ENCODE results near the gene REXO4. TPM values are rescaled to one million over a fixed set of nuclear protein-coding genes. Genes with fewer than 3 reads are reported as not detected.

Gene REXO4
- total RNA-seq, 1 donor from 2014 or later = 14.6 TPM

DNA sequence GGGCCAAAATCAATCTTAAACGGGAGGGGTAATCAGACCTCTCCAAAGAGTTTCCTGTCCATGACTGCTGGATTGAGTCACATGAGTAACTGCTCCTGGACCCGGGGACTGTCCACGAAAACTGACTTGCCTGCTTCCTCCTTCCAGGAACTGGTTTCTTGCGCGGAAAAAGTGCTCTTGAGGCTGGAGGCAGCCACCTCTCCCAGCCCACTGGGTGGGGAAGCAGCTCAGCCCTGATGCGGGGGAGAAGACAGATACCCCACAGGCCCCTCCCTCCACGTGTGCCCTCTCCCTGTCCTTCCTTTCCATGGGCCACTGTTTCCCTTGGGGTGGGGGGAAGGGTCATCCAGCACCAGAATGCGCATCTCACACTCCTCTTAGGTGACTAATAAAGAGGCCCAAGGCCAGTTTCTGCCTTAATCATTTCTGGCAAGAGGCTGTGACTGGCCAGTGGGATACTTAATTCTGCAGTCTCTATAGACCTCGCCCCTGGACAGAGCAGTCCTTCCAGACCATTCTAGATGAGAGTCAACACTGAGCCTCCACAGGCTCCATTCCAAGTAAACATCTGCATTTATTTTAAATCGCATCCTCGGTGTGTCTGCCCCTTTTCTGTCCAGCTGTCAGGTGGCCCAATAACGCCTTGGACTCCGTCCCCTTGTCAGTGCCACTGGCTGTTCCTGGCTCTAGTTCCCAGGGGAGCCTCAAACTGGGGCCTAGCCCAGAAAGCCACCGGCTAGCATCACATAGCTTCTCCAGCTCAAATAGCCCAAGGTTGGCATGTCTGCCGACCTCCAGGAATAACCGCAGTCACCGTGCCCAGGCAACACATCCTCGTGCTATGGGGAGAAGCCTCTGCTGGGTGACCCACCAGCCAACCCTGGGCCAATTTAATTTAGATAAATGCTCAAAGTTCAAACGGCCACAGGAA lies 12.0 kb downstream of the REXO4 start:
- no peaks in the 10 kb centered on the region for H3K27me3 ChIP-seq (ENCODE audit: control insufficient read depth in 3 of 3, insufficient read depth in 3 of 3, low read length in 3 of 3)
- H3K4me3 ChIP-seq (ENCODE audit: low read length in 3 of 3) = no peak overlapping the region
- peak overlapping the region; percentile 74 for H3K27ac ChIP-seq (ENCODE audit: low read depth, low read length)
- H3K36me3 ChIP-seq (ENCODE audit: control insufficient read depth in 3 of 3, insufficient read depth in 3 of 3, low read length in 3 of 3) = peaks cover 30 to 41% (median 36%) of the 10 kb centered on the region in 3 donors
- peak overlapping the region in 1 of 3 donors; percentile 16 for H3K9ac ChIP-seq (ENCODE audit: low read depth in 1 of 3, low read length in 3 of 3)
- no peaks in the 10 kb centered on the region for H3K9me3 ChIP-seq (ENCODE audit: control insufficient read depth in 3 of 3, low read length in 3 of 3)
- H3K4me1 ChIP-seq (ENCODE audit: control insufficient read depth in 3 of 3, insufficient read depth in 3 of 3, low read length in 3 of 3) = peaks cover 19 to 33% (median 21%) of the 10 kb centered on the region in 3 donors

DNA sequence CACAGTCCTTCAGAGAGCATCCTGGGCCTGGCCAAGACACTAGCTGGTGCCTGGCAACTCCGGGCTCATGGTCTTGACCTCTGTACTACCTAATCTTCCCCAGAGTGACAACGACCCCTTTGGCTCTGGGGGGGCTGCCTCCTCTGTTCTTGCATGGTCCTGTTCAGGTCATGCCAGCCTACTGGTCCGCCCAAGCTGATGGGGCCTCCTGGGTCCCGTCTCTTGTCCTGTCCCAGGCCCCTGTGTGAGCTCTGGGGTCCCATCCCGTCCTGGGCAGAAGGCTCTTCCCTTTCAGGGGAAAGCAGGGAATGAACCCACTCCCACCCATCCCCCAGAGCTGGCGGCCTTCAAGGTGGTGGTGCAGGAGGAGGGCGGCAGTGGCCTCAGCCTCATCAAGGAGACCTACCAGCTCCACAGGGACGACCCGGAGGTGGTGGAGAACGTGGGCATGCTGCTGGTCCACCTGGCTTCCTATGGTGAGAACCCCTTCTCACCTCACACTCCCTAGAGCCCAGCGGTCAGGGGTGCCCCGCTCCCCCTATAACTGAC lies 13.3 kb downstream of the REXO4 start:
- Histone ChIP-seq H3K9ac (ENCODE audit: low read depth in 1 of 3, low read length in 3 of 3) (no peak overlapping the region), H3K4me3 (ENCODE audit: low read length in 3 of 3) (no peak overlapping the region), H3K36me3 (ENCODE audit: control insufficient read depth in 3 of 3, insufficient read depth in 3 of 3, low read length in 3 of 3) (peaks cover 24 to 35% (median 24%) of the 10 kb centered on the region in 3 donors), H3K27ac (ENCODE audit: low read depth, low read length) (no peak overlapping the region), H3K4me1 (ENCODE audit: control insufficient read depth in 3 of 3, insufficient read depth in 3 of 3, low read length in 3 of 3) (peaks cover 19 to 33% (median 21%) of the 10 kb centered on the region in 3 donors), H3K9me3 (ENCODE audit: control insufficient read depth in 3 of 3, low read length in 3 of 3) (no peaks in the 10 kb centered on the region), H3K27me3 (ENCODE audit: control insufficient read depth in 3 of 3, insufficient read depth in 3 of 3, low read length in 3 of 3) (no peaks in the 10 kb centered on the region)

DNA sequence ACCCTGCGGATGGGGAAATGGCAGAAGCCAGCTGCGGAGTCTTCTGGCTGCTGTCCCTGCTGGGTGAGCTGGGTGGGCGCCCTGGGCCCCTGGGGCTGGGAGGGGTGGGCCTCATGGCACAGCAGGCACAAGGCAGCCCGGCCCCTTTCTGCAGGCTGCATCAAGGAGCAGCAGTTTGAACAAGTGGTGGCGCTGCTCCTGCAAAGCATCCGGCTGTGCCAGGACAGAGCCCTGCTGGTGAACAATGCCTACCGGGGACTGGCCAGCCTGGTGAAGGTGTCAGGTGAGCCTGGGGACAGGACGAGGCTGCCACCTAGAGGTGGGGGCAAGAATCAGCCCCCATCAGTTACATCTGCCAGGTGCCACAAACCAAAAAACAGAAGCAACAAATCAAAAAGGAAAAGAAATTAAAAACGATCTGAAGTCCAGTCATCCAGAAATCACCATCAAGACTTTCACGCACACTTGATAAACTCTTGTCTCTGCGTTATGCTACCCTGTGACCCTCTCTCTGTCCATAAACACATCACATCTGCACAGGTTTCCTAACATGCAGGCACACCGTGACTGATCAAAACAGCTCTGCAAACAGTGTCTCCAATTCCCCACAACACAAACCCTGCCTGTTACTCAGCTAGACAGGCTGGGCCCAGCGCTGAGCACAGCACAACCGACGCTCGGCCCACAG lies 13.9 kb downstream of the REXO4 start:
- H3K9me3 ChIP-seq (ENCODE audit: control insufficient read depth in 3 of 3, low read length in 3 of 3) = no peaks in the 10 kb centered on the region
- peaks cover 24 to 34% (median 24%) of the 10 kb centered on the region in 3 donors for H3K36me3 ChIP-seq (ENCODE audit: control insufficient read depth in 3 of 3, insufficient read depth in 3 of 3, low read length in 3 of 3)

DNA sequence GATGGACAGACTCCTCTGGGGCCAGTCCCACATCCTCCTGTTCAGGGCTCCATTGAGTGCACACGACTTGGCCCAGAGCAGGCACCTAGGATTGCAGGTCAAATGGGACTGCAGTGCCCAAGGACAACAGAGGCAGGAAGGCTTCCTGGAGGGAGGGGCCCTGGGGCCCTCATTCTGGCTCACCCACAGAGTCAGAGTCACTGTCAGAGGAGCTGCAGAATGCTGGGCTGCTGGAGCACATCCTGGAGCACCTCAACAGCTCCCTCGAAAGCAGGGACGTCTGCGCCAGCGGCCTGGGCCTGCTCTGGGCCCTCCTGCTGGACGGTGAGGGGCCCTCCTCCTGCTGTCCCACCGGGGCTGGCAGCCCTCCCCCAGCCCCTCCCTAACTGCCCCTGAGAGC lies 15.1 kb downstream of the REXO4 start:
- Histone ChIP-seq H3K4me1 (ENCODE audit: control insufficient read depth in 3 of 3, insufficient read depth in 3 of 3, low read length in 3 of 3) (peaks cover 19 to 33% (median 21%) of the 10 kb centered on the region in 3 donors), H3K27ac (ENCODE audit: low read depth, low read length) (no peak overlapping the region), H3K9me3 (ENCODE audit: control insufficient read depth in 3 of 3, low read length in 3 of 3) (no peaks in the 10 kb centered on the region), H3K36me3 (ENCODE audit: control insufficient read depth in 3 of 3, insufficient read depth in 3 of 3, low read length in 3 of 3) (peaks cover 18 to 27% (median 20%) of the 10 kb centered on the region in 3 donors), H3K4me3 (ENCODE audit: low read length in 3 of 3) (no peak overlapping the region), H3K9ac (ENCODE audit: low read depth in 1 of 3, low read length in 3 of 3) (no peak overlapping the region), H3K27me3 (ENCODE audit: control insufficient read depth in 3 of 3, insufficient read depth in 3 of 3, low read length in 3 of 3) (peaks cover 0 to 4% (median 3%) of the 10 kb centered on the region in 3 donors)

More for the DNA sequence above, 13.9 kb downstream of the REXO4 start:
- Histone ChIP-seq H3K27ac (ENCODE audit: low read depth, low read length) (no peak overlapping the region), H3K9ac (ENCODE audit: low read depth in 1 of 3, low read length in 3 of 3) (no peak overlapping the region), H3K4me3 (ENCODE audit: low read length in 3 of 3) (no peak overlapping the region), H3K27me3 (ENCODE audit: control insufficient read depth in 3 of 3, insufficient read depth in 3 of 3, low read length in 3 of 3) (no peaks in the 10 kb centered on the region), H3K4me1 (ENCODE audit: control insufficient read depth in 3 of 3, insufficient read depth in 3 of 3, low read length in 3 of 3) (peaks cover 19 to 33% (median 21%) of the 10 kb centered on the region in 3 donors)

DNA sequence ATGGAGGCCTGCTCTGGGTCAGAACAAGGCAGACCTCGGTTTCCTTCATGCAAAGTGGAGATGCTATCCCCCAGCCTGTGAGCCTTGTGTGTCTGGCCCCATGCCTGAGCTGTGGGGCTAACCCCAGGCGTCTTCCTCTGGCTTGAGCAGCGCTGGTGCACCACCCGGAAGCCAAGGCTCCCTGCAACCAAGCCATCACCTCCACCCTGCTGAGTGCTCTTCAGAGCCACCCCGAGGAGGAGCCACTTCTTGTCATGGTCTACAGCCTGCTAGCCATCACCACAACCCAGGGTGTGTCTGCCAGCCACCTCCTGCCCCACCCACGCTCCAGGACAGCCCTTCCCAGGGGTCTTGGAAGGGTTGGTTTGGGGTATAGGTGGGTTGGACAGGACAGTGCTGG lies 16.2 kb downstream of the REXO4 start:
- H3K27ac ChIP-seq (ENCODE audit: low read depth, low read length) = no peak overlapping the region
- peaks cover 10 to 16% (median 12%) of the 10 kb centered on the region in 3 donors for H3K36me3 ChIP-seq (ENCODE audit: control insufficient read depth in 3 of 3, insufficient read depth in 3 of 3, low read length in 3 of 3)
- no peaks in the 10 kb centered on the region for H3K9me3 ChIP-seq (ENCODE audit: control insufficient read depth in 3 of 3, low read length in 3 of 3)
- peaks cover 17 to 25% (median 17%) of the 10 kb centered on the region in 3 donors for H3K4me1 ChIP-seq (ENCODE audit: control insufficient read depth in 3 of 3, insufficient read depth in 3 of 3, low read length in 3 of 3)
- H3K9ac ChIP-seq (ENCODE audit: low read depth in 1 of 3, low read length in 3 of 3) = no peak overlapping the region
- peaks cover 0 to 14% (median 13%) of the 10 kb centered on the region in 3 donors for H3K27me3 ChIP-seq (ENCODE audit: control insufficient read depth in 3 of 3, insufficient read depth in 3 of 3, low read length in 3 of 3)
- no peak overlapping the region for H3K4me3 ChIP-seq (ENCODE audit: low read length in 3 of 3)

DNA sequence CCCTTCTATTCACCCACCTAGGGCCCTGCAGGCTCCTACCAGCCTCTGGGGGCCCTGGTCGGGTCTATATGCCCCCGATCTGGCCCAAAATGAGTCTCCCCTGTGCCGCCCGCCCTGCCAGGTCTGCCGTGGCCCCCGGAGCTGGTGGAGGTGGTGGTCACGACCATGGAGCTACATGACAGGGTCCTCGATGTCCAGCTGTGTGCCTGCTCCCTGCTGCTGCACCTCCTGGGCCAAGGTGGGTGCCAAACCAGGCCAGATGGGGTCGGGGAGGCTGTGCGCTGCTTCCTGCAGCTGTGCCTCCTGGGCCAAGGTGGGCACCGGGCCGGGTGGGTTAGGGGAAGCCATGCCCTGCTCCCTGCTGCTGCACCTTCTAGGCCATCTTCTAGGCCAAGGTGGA lies 17.5 kb downstream of the REXO4 start:
- Histone ChIP-seq H3K4me1 (ENCODE audit: control insufficient read depth in 3 of 3, insufficient read depth in 3 of 3, low read length in 3 of 3) (peaks cover 5 to 12% (median 5%) of the 10 kb centered on the region in 3 donors), H3K9me3 (ENCODE audit: control insufficient read depth in 3 of 3, low read length in 3 of 3) (no peaks in the 10 kb centered on the region), H3K27me3 (ENCODE audit: control insufficient read depth in 3 of 3, insufficient read depth in 3 of 3, low read length in 3 of 3) (peaks cover 4 to 20% (median 18%) of the 10 kb centered on the region in 3 donors), H3K27ac (ENCODE audit: low read depth, low read length) (no peak overlapping the region), H3K4me3 (ENCODE audit: low read length in 3 of 3) (no peak overlapping the region), H3K36me3 (ENCODE audit: control insufficient read depth in 3 of 3, insufficient read depth in 3 of 3, low read length in 3 of 3) (peaks cover 7 to 13% (median 10%) of the 10 kb centered on the region in 3 donors), H3K9ac (ENCODE audit: low read depth in 1 of 3, low read length in 3 of 3) (no peak overlapping the region)

DNA sequence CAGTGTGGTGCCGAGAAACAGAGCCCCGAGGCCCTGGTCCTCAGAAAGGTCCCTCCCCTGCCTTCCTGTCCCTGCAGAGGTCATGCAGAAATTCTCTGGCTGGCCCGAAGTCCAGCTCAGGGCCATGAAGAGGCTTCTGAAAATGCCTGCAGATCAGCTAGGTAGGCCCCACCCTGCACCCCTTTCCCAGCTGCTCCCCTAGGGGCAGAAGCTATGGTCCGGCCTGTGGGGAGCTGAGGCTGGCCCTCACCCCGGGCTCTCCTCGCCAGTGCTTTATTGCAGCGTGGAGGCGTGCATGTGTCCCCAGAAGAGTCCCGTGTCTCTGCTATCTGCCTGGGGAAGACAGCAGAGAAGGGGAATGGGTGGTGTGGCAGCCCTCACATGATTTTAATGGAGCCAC lies 19.9 kb downstream of the REXO4 start:
- H3K27me3 ChIP-seq (ENCODE audit: control insufficient read depth in 3 of 3, insufficient read depth in 3 of 3, low read length in 3 of 3) = peaks cover 21 to 38% (median 34%) of the 10 kb centered on the region in 3 donors
- H3K9ac ChIP-seq (ENCODE audit: low read depth in 1 of 3, low read length in 3 of 3) = no peak overlapping the region

DNA sequence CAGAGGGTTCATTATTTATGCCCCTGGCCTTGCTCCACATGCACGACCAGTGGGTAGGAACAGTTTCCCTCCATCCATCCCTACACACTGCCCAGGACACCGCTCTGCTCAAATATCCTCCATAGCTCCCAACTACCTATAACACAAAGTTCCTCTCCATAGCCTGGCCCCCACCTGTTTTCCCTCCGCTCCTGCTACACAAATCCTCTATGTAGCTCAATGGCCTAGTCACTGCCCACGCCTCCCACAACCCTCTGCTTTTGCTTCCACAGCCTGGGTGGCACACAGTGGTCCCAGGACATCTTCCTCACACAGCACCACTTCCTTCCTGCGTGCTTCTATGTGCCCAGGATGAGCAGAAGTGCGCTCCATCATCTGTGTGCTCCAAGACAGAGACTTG lies 20.4 kb downstream of the REXO4 start:
- Histone ChIP-seq H3K36me3 (ENCODE audit: control insufficient read depth in 3 of 3, insufficient read depth in 3 of 3, low read length in 3 of 3) (peaks cover 0 to 13% (median 8%) of the 10 kb centered on the region in 3 donors), H3K4me3 (ENCODE audit: low read length in 3 of 3) (no peak overlapping the region), H3K9ac (ENCODE audit: low read depth in 1 of 3, low read length in 3 of 3) (no peak overlapping the region)

More for the DNA sequence above, 19.9 kb downstream of the REXO4 start:
- H3K4me1 ChIP-seq (ENCODE audit: control insufficient read depth in 3 of 3, insufficient read depth in 3 of 3, low read length in 3 of 3) = no peaks in the 10 kb centered on the region
- no peaks in the 10 kb centered on the region for H3K9me3 ChIP-seq (ENCODE audit: control insufficient read depth in 3 of 3, low read length in 3 of 3)
- no peak overlapping the region for H3K27ac ChIP-seq (ENCODE audit: low read depth, low read length)
- H3K4me3 ChIP-seq (ENCODE audit: low read length in 3 of 3) = no peak overlapping the region
- H3K36me3 ChIP-seq (ENCODE audit: control insufficient read depth in 3 of 3, insufficient read depth in 3 of 3, low read length in 3 of 3) = peaks cover 2 to 13% (median 10%) of the 10 kb centered on the region in 3 donors

DNA sequence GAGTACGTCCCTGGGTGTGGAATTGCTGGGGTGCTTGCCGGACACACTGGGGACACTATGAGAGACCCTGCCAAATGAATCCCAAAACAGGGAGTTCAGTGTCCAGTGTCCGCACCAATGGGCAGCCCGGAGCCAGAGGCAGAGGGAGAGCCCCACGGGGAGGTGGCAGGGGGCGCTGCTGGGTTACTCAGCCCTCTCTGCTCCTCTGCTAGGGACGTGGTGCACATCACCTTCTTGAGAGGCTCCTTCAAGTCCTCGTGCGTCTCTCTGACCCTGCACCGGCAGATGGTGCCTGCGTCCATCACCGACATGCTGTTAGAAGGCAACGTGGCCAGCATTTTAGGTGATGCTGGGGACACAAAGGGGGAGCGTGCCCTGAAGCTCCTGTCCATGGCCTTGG lies 20.9 kb downstream of the REXO4 start:
- H3K4me1 ChIP-seq (ENCODE audit: control insufficient read depth in 3 of 3, insufficient read depth in 3 of 3, low read length in 3 of 3) = no peaks in the 10 kb centered on the region
- H3K9ac ChIP-seq (ENCODE audit: low read depth in 1 of 3, low read length in 3 of 3) = no peak overlapping the region
- no peak overlapping the region for H3K27ac ChIP-seq (ENCODE audit: low read depth, low read length)
- no peak overlapping the region for H3K4me3 ChIP-seq (ENCODE audit: low read length in 3 of 3)
- no peaks in the 10 kb centered on the region for H3K9me3 ChIP-seq (ENCODE audit: control insufficient read depth in 3 of 3, low read length in 3 of 3)
- H3K27me3 ChIP-seq (ENCODE audit: control insufficient read depth in 3 of 3, insufficient read depth in 3 of 3, low read length in 3 of 3) = peaks cover 21 to 38% (median 34%) of the 10 kb centered on the region in 3 donors
- H3K36me3 ChIP-seq (ENCODE audit: control insufficient read depth in 3 of 3, insufficient read depth in 3 of 3, low read length in 3 of 3) = peaks cover 0 to 11% (median 5%) of the 10 kb centered on the region in 3 donors

More for the DNA sequence above, 20.4 kb downstream of the REXO4 start:
- no peaks in the 10 kb centered on the region for H3K9me3 ChIP-seq (ENCODE audit: control insufficient read depth in 3 of 3, low read length in 3 of 3)
- no peaks in the 10 kb centered on the region for H3K4me1 ChIP-seq (ENCODE audit: control insufficient read depth in 3 of 3, insufficient read depth in 3 of 3, low read length in 3 of 3)
- H3K27me3 ChIP-seq (ENCODE audit: control insufficient read depth in 3 of 3, insufficient read depth in 3 of 3, low read length in 3 of 3) = peaks cover 21 to 38% (median 34%) of the 10 kb centered on the region in 3 donors
- H3K27ac ChIP-seq (ENCODE audit: low read depth, low read length) = no peak overlapping the region

All from skeletal muscle tissue (tissue), 4 donors.